Osteocyte (in vitro differentiated cells): ENCODE data around the gene SNX18. TPM values are rescaled to one million over a fixed set of nuclear protein-coding genes. Genes with fewer than 3 reads are reported as not detected.

Experiments
- DNase-seq: peaks from one replicate; pipeline ENCODE4 v3.0.0; 2021; ENCODE audit warnings: mixed read lengths; ENCODE audit not compliant: unreplicated experiment; ENCODE audit errors: extremely low spot score
- H3K27ac Mint-ChIP-seq: one replicate; pipeline ENCODE4 v1.8.0; 2021; ENCODE audit warnings: mild to moderate bottlenecking, mixed read lengths; ENCODE audit not compliant: unreplicated experiment
- H3K27me3 Mint-ChIP-seq: one replicate; pipeline ENCODE4 v1.8.0; 2021; ENCODE audit warnings: mixed read lengths; ENCODE audit not compliant: unreplicated experiment
- H3K36me3 Mint-ChIP-seq: one replicate; pipeline ENCODE4 v1.8.0; 2021; ENCODE audit warnings: mixed read lengths; ENCODE audit not compliant: unreplicated experiment
- H3K4me1 Mint-ChIP-seq: one replicate; pipeline ENCODE4 v1.8.0; 2021; ENCODE audit warnings: mixed read lengths; ENCODE audit not compliant: unreplicated experiment
- H3K4me3 Mint-ChIP-seq: one replicate; pipeline ENCODE4 v1.8.0; 2021; ENCODE audit warnings: mild to moderate bottlenecking, moderate library complexity, mixed read lengths; ENCODE audit not compliant: unreplicated experiment
- H3K9me3 Mint-ChIP-seq: one replicate; pipeline ENCODE4 v1.8.0; 2021; ENCODE audit warnings: mixed read lengths; ENCODE audit not compliant: unreplicated experiment
- CTCF ChIP-seq: fragments of 200-600 bp; sonication (generic); IDR thresholded peaks from 2 replicates; pipeline ENCODE4 v1.5.0; 2021; ENCODE audit warnings: antibody characterized with exemption, mild to moderate bottlenecking, moderate library complexity
- total RNA-seq: library from RNA; stranded (reverse); gene quantifications from 2 replicates; pipeline ENCODE4 v1.2.1, GENCODE V29; 2021

The SNX18 gene
- total RNA-seq, 1 donor from 2014 or later: 28.8 TPM

GRCh38 chr5:54515634-54516033 lies 1.9 kb upstream of the SNX18 start:
- no peak for TF ChIP-seq CTCF
- peaks cover 46% of the 10 kb centered on the region for H3K4me1 Mint-ChIP-seq
- H3K36me3 Mint-ChIP-seq: peaks cover 4% of the 10 kb centered on the region

GRCh38 chr5:54516051-54516655 lies 1.4 kb upstream of the SNX18 start:
- Mint-ChIP-seq H3K4me1 (peaks cover 51% of the 10 kb centered on the region), H3K36me3 (peaks cover 4% of the 10 kb centered on the region), H3K27ac (no peak overlapping the region), H3K27me3 (no peaks in the 10 kb centered on the region), H3K4me3 (no peak overlapping the region), H3K9me3 (no peaks in the 10 kb centered on the region)
- no peak for TF ChIP-seq CTCF
- no peak for DNase-seq

More at GRCh38 chr5:54515634-54516033, 1.9 kb upstream of the SNX18 start:
- peak overlapping the region; percentile 79 for H3K27ac Mint-ChIP-seq
- DNase-seq: no peak
- no peaks in the 10 kb centered on the region for H3K9me3 Mint-ChIP-seq
- no peak overlapping the region for H3K4me3 Mint-ChIP-seq
- H3K27me3 Mint-ChIP-seq: no peaks in the 10 kb centered on the region

DNA sequence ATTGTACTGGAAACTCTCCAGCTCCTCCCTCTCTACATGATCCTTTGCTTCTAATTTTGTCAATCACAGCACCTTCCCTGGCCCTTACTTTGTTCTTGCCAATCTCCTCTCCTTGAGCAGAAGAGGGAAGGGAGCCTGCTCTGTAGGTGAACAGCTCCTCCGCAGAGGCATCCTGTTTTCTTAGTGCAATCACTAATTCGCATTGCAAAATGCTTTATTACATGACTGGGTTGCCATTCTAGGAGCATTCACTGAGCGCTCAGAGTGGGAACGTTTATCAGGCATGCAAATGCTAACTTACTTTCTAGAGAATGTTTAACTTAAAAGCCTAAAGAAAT lies 416 bp upstream of the SNX18 start:
- Mint-ChIP-seq H3K27me3 (no peaks in the 10 kb centered on the region), H3K9me3 (no peaks in the 10 kb centered on the region), H3K4me3 (peak overlapping the region; percentile 40), H3K27ac (no peak overlapping the region), H3K36me3 (peaks cover 4% of the 10 kb centered on the region), H3K4me1 (peaks cover 59% of the 10 kb centered on the region)
- DNase-seq: no peak
- TF ChIP-seq CTCF: no peak

DNA sequence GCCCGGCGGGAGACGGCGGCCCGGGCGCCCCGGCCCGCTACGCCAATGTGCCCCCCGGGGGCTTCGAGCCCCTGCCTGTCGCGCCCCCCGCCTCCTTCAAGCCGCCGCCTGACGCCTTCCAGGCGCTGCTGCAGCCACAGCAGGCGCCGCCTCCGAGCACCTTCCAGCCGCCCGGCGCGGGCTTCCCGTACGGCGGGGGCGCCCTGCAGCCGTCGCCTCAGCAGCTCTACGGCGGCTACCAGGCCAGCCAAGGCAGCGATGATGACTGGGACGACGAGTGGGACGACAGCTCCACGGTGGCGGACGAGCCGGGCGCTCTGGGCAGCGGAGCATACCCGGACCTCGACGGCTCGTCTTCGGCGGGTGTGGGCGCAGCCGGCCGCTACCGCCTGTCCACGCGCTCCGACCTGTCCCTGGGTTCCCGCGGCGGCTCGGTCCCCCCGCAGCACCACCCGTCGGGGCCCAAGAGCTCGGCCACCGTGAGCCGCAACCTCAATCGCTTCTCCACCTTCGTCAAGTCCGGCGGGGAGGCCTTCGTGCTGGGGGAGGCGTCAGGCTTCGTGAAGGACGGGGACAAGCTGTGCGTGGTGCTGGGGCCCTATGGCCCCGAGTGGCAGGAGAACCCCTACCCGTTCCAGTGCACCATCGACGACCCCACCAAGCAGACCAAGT lies 723 bp downstream of the SNX18 start:
- H3K9me3 Mint-ChIP-seq: no peaks in the 10 kb centered on the region
- H3K36me3 Mint-ChIP-seq: peaks cover 6% of the 10 kb centered on the region
- H3K4me1 Mint-ChIP-seq: peaks cover 67% of the 10 kb centered on the region
- DNase-seq: peak; percentile 86
- no peak for TF ChIP-seq CTCF
- no peaks in the 10 kb centered on the region for H3K27me3 Mint-ChIP-seq
- H3K27ac Mint-ChIP-seq: no peak overlapping the region
- H3K4me3 Mint-ChIP-seq: peak overlapping the region; percentile 84

- Mint-ChIP-seq H3K4me1 (peaks cover 74% of the 10 kb centered on the region), H3K27ac (peak overlapping the region; percentile 91), H3K36me3 (peaks cover 6% of the 10 kb centered on the region), H3K4me3 (peak overlapping the region; percentile 84), H3K27me3 (no peaks in the 10 kb centered on the region), H3K9me3 (no peaks in the 10 kb centered on the region)
- DNase-seq: no peak
- TF ChIP-seq CTCF: no peak
These were observed 1.4 kb downstream of the SNX18 start for GRCh38 chr5:54518818-54519508.
